Fibroblast of skin of abdomen (primary cell): ENCODE measurements around the gene SYT8.
"Not testable (repeated sequence)": the region's sequence is repeated elsewhere in the genome, so short reads cannot be mapped to it uniquely, and the experiment has no call there.

ENCODE experiments used
- DNase-seq: peaks from one replicate; pipeline ENCODE4 v3.0.0-alpha.2; 2013

The SYT8 gene

GRCh38 chr11:1874441-1875092 lies 39.8 kb downstream of the SYT8 start:
- DNase-seq, result not testable (repeated sequence)

GRCh38 chr11:1875093-1875850 lies 40.5 kb downstream of the SYT8 start:
- DNase-seq, result no peak

- DNase-seq, result not testable (repeated sequence)
These were observed 41.1 kb downstream of the SYT8 start for GRCh38 chr11:1875851-1876301.

DNA sequence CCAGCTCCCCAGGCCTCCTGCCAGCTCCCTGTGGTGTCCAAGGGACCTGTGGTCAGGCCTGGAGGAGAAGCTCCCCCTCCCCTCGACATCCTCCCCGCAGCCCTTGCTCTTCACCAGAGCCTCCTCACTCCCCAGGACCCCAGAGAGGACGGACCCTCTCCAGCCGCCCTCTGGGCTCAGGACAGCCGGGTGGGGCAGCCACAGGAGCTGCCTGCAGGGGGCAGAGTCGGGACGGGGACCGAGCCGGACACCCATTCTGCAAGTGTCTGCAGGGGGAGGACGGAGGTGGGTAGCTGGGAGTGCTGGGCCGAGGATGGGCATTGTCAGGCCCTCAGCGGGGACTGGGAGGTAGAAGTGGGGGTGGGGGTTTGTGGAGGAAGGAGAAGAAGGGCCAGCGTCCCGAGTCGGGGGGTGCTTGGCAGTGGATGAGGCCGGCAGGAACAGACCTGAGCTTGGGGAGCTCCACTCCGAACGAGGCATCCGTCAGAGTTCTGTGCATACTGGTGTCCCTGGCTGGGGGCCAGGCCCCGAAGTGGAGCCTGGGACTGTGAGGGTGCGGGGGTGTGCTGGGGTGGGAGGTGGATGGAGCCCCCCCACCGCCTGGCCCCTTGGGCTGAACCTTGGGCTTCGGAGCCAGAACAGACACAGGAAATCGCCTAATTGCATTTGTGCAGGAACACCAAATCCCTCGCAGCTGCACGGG lies 41.7 kb downstream of the SYT8 start:
- peak; percentile 28 for DNase-seq

GRCh38 chr11:1877211-1878136 lies 42.7 kb downstream of the SYT8 start:
- DNase-seq, result peak; percentile 22

DNA sequence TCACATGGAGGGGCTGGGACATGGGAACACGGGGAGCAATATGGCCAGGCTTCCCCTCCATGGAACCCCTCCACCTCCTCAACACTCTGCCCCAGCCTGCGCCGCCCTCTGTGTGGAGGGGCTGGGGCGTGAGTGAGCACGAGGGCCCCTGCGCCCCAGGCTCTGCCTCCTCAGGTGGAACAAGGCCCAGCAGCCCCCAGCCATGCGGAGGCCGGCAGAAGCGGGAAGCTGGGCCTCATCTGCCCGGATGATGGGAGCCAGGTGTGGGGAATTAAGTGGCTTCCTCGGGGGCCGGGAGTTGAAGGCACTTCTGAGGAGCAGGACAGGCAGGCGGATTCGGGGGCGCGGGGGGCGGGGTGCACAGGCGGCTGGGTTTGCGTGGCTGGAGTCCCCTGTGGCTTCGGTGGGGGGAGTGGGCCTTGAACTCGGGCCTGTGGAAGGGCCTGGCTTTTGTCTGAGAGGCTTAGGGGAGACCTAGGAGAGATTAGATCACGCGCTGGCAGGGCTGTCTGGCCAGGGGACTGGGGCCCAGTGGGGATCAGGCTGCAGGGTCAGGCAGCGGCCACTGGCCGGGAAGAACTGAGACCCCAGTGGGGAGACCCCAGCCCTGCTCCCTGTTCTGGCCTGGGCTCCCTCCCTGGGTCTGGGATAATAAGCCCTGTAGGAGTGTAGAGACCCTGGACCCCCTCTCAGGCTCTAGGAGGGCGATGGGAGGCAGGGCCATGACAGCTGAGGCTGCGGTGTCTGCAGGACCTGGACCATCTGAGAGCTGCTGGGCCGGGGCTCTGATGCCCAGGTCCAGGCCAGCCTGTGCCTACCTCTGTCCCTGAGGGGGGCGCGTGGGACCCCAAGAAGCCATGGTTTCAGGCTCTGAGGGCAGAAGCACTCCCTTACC lies 43.6 kb downstream of the SYT8 start:
- no peak for DNase-seq

GRCh38 chr11:1879342-1879940 lies 44.7 kb downstream of the SYT8 start:
- no peak for DNase-seq

DNA sequence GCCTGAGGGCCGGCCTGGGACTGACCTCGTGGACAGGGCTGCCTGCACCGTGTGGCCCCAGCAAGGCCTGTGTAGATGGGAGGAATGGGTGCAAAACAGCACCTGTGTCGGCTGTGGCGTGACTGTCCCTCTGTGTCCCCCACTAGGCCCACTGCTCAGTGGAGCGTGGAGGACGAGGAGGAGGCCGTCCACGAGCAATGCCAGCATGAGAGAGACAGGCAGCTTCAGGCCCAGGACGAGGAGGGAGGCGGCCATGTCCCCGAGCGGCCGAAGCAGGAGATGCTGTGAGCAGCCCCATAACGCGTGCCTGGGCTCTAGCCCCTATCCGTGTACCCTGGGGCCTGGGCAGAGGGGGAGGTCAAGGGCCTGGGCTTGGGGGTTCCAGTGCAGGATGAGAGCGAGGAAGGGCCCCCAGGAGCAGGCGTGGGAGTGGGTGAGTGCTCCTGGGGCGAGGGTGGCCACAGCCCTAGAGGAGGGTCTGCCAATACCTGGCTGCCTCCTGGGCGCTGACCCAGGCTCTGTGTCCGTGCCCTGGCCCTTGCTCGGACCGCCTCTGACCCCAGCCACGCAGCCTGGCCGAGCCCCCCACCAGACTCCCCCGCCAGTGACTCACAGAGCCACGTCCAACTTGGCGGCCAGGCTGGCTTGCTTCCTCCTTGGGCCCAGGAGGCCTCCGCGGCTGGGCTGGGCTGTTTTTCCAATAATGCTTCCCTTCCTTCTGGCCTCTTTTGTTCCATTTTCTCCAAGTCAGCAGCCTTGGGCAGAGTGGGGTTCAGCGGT lies 45.3 kb downstream of the SYT8 start:
- peak; percentile 44 for DNase-seq

GRCh38 chr11:1880746-1881441 lies 46.1 kb downstream of the SYT8 start:
- no peak for DNase-seq

DNA sequence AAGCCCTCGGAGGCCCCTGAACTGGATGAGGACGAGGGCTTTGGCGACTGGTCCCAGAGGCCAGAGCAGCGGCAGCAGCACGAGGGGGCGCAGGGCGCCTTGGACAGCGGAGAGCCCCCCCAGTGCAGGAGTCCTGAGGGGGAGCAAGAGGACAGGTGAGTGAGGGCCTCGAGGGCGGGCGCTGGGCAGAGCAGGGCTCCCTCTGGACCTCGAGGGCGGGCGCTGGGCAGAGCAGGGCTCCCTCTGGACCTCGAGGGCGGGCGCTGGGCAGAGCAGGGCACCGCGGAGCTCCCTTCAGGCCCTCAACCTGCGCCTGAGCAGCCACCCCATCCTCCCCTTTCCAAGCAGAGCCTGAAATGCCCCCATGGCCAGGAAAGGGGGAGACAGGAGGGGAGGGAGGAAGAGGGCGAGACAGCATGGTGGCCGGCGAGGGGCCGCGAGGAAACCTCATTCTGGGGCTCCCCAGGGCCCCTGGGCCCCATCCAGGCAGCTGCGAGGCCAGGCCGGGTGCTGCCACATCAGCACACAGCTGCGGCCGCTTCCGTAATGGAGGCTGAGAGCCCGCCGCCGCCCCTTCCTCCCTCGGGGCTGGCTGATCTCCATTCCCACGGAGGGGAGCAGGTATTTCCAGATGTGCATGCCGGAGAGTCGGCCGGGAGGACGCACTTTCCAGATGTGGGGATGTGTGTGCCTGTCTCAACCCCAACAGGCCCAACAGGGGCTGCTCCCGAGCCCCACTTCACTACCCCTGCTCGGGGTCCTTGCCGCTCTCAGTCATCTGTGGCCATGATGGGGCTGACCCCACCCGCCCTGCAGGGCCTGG lies 46.9 kb downstream of the SYT8 start:
- DNase-seq, result peak; percentile 17

DNA sequence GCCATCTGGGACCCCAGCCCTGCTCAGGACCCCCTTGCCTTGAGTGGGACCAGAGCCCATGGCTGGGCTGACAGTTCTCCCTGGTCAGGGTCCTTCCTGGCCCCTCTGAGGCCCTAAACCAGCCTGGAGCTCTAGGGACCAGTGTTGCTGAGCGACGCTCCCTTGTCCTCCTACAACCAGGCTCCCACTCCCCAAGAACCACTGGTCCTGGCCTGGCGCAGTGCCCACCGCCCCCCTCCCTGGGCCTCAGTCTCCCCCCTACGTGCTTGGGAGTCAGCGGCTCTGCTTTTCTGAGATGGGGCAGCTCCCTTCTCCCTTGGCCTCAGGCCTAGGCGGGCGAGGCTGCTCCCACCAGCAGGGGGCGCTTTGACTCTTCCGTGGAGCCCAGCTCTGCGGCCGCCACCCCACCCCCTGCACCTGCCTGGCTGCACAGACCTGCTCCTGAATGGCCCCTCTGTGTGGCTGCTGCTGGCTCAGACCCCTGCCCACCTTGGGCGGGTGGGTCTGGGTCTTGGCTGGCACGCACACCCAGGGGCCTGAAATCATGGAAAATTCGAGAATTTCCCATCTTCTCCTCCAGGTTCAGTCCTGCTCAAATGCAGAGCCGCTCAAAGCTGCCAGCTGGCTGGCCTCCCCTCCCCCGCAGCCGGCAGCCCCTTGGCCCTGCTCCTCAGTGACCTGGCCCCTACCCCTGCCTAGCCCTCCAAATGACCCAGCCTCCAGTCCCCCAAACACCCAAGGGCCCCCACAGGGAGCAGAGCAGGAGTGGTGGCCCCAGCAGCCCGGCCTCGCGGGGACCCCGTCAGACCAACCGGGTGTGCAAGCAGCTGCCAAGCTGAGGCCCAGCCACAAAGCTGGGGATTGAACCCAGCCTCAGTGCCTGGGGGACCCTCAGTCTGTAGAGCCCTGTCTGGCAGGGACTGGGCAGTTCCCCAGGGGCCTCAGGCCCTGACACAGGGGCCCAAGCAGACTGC lies 47.8 kb downstream of the SYT8 start:
- DNase-seq, result peak; percentile 67

GRCh38 chr11:1883346-1884302 lies 48.8 kb downstream of the SYT8 start:
- no peak for DNase-seq

DNA sequence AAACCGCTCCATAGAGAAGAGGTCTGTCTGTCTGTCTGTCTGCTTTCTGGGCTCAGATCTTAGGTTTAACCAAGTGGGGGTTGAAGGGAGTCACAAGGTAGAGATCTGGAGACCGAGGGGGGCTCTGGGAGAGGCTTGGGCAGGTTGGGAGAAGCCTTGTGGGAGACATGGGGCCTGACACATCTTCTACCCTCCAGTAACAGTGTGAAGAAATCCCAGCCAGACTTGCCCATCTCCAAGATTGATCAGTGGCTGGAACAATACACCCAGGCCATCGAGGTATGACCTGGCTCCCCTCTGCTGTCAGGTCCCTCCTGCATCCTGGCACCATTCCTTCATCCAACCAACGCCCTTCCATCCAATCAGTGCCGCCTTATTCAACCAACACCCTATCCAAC lies 49.5 kb downstream of the SYT8 start:
- no peak for DNase-seq

- not testable (repeated sequence) for DNase-seq
These were observed 51.8 kb downstream of the SYT8 start for GRCh38 chr11:1886551-1886950.
